Retinal pigment epithelial cell (primary cell): ENCODE data around the gene SKOR1.

Experiments used
- DNase-seq: peaks from one replicate; pipeline ENCODE4 v3.0.0-alpha.2; 2010; ENCODE audit warnings: low read depth
- H3K4me3 ChIP-seq: 2 replicates; pipeline ENCODE4 v1.5.1; 2011; ENCODE audit warnings: mild to moderate bottlenecking, low read length, control low read depth, moderate library complexity
- CTCF ChIP-seq: conservative IDR thresholded peaks from 2 replicates; pipeline ENCODE4 v1.5.1; 2011; ENCODE audit warnings: low read depth, low read length, control low read depth, inconsistent platforms

SKOR1 gene, protein sequence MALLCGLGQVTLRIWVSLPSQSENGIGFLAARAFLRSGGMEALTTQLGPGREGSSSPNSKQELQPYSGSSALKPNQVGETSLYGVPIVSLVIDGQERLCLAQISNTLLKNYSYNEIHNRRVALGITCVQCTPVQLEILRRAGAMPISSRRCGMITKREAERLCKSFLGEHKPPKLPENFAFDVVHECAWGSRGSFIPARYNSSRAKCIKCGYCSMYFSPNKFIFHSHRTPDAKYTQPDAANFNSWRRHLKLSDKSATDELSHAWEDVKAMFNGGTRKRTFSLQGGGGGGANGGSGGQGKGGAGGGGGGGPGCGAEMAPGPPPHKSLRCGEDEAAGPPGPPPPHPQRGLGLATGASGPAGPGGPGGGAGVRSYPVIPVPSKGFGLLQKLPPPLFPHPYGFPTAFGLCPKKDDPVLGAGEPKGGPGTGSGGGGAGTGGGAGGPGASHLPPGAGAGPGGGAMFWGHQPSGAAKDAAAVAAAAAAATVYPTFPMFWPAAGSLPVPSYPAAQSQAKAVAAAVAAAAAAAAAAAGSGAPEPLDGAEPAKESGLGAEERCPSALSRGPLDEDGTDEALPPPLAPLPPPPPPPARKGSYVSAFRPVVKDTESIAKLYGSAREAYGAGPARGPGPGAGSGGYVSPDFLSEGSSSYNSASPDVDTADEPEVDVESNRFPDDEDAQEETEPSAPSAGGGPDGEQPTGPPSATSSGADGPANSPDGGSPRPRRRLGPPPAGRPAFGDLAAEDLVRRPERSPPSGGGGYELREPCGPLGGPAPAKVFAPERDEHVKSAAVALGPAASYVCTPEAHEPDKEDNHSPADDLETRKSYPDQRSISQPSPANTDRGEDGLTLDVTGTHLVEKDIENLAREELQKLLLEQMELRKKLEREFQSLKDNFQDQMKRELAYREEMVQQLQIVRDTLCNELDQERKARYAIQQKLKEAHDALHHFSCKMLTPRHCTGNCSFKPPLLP

DNA sequence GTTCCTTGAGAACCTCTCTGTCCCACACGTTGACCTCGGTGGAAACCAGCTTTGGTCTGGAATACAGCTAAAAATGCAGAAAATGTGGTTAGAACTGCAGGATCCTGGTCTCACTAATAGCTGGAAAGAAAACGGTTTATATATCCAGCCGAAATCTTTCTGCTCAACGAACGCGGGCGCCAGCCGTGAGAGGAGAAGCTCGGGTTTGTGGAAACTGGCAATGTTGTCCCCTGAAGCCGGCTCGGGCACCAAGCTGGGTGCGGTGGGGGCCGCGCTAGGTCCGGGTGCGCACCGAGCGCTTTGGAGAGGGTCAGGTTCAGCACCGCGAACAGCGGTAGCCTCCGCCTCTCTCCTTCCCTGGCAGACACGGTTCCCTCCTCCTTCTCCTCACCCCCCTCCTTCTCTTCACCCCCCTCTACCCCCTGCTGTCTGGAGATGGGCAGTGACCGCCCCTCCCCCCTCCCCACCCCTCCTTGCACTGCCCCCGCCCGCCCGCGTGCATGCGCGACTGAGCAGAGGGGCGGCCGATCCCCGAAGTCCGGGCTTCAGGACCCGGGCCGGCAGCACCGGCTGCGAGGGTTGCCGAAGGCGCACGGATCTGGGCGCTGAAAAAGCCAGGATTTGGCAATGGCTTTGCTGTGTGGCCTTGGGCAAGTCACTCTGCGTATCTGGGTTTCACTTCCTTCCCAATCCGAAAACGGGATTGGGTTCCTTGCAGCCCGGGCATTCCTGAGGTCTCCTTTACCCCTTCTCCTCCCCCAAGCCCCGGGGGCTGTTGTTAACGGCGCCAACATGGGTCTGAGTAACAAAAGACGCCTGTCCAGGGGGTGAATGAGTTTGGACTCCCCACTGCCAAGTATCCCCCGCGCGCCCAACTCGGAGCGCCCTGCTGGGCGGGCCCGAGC is at the start of gene SKOR1:
SKOR1 (plus strand) TSS at position 534 of the 905 bp plus-strand sequence; CDS start at position 628, 94 bp downstream.
- TF ChIP-seq CTCF = no peak
- no peak within 1 kb of the TSS for H3K4me3 ChIP-seq
- no peak for DNase-seq

DNA sequence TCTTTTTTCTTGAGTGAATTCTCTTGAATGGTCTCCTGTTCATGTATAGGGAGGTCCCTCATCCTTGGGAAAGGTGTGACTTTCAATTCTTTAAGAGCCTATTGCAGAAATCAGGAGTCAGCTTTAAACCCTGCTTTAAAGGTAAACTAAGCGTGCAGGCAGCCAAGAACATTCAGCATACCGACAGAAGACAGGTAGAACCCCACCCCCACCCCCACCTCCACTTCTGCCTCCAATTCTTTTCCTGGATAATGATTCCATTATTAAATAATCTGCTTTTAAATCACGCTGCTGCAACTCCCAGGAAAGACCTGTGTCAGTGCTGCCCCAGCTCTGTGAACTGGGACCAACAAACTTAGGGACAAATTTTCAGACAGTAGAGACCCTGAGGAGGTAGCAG is 49.3 kb upstream of the SKOR1 start:
- DNase-seq = no peak
- no peak overlapping the region for H3K4me3 ChIP-seq
- no peak for TF ChIP-seq CTCF

DNA sequence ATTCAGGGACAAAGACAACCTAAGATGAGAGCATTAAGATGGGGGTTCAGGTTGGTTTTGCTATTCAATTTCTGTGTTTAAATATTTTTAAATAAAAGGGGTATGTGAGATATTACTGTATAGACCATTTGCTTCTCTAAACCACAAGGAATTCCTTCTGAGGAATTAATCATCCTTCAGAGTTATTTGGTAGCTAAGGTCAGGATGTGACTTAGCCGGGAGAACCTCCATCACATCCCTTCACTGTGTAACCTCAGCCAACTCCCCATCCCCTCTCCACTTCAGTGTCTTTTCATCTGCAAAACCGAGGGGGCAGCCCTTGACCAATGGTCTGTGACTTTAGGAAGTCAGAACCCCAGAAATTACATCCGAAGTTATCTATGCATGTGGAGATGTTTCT is 48.7 kb upstream of the SKOR1 start:
- TF ChIP-seq CTCF = no peak
- no peak for DNase-seq
- no peak overlapping the region for H3K4me3 ChIP-seq

DNA sequence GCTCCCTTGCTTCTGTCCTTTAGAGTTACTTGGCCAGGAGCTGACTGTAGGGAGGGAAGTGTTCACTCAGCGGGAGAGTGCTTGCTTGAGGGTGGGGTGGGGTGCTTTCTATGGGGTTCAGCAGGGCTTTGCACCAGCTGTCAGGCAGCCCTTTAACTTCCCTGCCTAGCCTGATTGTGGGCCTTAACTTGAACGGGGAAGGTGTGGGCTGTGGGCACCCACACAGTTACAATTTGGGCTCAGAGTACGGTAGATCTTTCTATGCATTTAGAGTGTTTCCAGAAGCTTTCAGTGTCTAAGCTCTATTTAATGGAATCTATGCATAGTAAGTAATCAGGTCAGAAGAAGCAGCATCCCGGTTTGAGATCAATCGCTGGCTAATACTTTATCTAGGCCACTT is 48.2 kb upstream of the SKOR1 start:
- no peak overlapping the region for H3K4me3 ChIP-seq
- no peak for DNase-seq
- TF ChIP-seq CTCF = no peak

DNA sequence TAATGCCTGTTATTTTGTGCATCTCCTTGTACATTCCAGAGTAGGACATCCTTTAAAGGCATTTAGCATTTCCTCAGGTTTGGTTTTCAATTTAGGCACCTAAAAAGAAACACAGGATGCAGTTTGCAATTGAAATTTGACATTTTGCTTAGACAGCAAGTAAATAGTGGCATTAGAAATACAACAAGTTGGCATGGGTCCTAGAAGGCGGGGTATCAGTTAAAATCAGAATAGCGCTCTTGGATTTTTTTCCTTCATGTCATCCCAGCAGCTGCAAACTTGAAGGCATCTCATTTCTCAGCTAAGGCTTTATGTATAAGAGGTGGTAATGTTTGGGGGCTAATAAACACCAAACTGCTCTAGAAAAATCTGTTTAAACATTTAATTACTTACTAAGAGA is 47.5 kb upstream of the SKOR1 start:
- no peak for TF ChIP-seq CTCF
- no peak overlapping the region for H3K4me3 ChIP-seq
- no peak for DNase-seq

GRCh38 chr15:67778968-67779548 is 46.3 kb upstream of the SKOR1 start:
- H3K4me3 ChIP-seq = no peak overlapping the region
- no peak for TF ChIP-seq CTCF
- DNase-seq = no peak
